ENCODE measurements around the gene CAMTA1.

CAMTA1 gene

DNA sequence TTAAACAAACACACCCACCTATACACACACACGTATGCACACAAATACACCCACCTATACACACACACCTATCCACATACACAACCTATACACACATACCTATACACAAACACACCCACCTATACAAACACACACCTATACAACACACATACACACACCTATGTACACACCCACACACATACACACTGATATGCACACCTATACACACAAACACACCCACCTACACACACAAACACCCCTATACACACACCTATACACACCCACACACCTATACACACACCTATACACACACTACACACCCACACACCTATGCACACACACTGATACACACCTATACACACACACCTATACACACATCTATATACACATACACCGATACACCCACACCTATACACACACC, 870.1 kb downstream of the CAMTA1 start:
- no peak for DNase-seq

DNA sequence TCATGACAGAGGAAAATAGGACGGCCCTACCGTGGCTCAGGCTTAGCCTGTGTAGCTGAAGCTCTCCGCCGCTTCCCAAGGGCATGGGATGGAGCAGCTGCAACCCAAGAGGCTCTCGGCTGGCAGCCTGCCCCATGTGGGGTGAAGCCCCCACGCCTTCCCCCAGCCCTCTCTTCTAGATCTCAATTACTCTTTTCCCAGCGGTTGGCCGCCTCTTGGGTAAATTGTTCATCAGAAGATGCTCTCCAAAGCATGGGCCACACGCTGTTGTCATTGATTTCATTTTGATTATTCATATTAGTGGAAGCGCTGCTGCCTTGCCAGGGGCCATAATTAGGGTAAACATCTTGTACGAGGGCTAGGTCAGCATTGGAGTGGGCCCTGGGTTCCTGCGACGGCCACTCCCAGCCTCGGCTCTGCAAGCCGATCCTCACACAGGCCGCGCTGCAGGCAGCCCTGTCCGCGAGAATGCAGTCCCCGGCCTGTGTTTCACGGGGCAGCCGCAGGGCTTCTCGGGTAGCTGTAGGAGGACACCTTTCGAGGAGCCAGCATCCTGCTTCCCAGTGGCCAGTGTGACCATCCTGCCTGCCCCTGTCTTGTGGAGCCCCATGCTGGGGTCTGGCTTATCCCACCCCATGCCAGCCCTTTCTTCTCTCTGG, 871.4 kb downstream of the CAMTA1 start:
- DNase-seq = no peak

DNA sequence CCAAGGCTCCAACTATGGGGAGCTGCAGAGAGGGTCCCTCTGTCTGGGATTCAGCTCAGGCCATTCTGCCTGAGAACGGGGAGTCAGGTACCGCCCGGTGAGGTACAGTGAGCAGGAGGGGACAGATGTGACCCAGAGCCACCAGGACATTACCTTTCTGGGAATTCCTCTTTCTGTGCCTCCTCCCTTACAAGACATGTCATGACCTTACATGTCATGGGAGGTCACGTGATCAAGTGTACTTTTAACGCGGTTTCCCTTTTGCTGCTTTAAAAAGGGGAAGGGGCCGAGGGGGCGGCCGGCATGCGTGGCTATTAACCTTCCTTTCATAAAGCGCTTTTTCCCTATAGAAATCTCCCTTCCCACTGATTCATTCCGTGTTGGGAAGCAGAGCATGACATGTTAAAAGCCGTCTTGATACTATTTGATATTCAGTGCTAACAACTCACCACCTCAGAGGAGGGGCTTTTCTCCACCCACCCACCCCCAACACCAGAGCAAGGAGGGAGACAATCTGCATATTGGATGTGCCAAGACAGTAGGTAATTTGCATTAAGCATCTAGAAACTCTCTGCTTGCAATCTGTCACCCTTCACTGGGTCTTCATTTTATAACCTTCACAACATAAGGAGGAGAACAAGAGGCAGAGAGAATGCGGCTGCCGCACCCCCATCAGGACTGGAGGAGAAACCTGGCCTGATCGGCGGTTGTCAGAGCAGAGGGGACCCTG, 872.2 kb downstream of the CAMTA1 start:
- no peak for DNase-seq

DNA sequence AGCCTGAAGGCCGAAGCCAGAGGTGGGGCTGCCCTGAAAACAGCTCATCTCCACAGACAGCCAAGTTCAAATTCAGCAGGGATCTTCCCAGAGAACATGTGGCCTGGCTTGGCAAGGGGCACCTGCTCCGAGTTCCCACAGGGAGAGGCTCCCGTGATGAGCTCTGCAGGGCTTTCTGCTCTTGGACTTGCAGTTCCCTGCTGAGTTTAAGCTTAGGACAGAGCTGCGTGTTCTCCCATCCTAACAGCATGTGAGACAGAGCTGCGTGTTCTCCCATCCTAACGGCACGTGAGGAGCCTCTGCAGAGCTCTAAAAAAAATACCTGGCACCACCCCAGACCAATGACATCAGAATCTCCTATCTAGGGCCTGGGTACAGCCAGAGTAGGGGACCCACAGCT, 872.8 kb downstream of the CAMTA1 start:
- DNase-seq = no peak

DNA sequence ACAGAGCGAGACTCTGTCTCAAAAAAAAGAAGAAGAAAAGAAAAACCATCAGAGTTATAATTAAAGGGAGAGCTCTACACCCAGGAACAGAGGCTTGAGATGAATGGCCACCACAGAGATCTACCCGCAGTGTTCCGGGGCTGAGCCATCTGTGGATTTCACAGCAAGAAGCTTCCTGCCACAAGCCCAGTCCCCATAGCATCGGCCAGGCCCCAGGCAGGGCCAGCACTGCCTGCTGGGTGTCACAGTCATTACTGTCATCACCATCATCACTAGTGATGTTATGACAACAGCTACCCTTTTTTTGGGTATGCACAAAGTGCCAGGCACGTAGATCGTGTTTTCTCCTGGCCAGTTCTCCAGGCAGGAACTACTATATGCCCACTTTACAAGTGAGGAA, 874.3 kb downstream of the CAMTA1 start:
- no peak for DNase-seq

DNA sequence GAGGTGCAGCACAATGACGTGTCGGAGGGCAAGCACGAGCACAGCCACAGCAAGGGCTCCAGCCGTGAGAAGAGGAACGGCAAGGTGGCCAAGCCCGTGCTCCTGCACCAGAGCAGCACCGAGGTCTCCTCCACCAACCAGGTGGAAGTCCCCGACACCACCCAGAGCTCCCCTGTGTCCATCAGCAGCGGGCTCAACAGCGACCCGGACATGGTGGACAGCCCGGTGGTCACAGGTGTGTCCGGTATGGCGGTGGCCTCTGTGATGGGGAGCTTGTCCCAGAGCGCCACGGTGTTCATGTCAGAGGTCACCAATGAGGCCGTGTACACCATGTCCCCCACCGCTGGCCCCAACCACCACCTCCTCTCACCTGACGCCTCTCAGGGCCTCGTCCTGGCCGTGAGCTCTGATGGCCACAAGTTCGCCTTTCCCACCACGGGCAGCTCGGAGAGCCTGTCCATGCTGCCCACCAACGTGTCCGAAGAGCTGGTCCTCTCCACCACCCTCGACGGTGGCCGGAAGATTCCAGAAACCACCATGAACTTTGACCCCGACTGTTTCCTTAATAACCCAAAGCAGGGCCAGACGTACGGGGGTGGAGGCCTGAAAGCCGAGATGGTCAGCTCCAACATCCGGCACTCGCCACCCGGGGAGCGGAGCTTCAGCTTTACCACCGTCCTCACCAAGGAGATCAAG, 878.3 kb downstream of the CAMTA1 start:
- DNase-seq = no peak

DNA sequence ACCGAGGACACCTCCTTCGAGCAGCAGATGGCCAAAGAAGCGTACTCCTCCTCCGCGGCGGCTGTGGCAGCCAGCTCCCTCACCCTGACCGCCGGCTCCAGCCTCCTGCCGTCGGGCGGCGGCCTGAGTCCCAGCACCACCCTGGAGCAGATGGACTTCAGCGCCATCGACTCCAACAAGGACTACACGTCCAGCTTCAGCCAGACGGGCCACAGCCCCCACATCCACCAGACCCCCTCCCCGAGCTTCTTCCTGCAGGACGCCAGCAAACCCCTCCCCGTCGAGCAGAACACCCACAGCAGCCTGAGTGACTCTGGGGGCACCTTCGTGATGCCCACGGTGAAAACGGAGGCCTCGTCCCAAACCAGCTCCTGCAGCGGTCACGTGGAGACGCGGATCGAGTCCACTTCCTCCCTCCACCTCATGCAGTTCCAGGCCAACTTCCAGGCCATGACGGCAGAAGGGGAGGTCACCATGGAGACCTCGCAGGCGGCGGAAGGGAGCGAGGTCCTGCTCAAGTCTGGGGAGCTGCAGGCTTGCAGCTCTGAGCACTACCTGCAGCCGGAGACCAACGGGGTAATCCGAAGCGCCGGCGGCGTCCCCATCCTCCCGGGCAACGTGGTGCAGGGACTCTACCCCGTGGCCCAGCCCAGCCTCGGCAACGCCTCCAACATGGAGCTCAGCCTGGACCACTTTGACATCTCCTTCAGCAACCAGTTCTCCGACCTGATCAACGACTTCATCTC, 879.1 kb downstream of the CAMTA1 start:
- DNase-seq = no peak

GRCh38 chr1:7664893-7665250, 879.6 kb downstream of the CAMTA1 start:
- no peak for DNase-seq

GRCh38 chr1:7666249-7666648, 881.0 kb downstream of the CAMTA1 start:
- DNase-seq = no peak

DNA sequence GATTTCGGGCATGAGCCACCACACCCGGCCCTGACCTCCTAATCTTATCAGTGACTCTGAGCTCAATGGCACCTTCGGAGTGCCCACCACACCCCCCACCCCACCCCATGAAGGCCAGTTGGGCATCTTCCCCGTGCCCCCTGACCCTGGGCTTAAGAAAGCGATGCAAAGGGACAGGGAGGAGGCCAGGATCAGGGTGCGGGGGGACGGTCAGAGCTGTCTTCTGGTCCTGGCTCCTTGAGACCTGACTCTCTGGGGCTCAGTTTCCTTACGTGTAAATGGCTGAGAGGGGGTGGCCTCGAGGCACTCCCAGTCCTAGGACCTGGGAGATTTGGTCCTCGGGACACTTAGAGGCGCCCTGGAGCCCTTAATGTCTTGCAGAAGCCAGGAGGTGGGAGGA, 881.9 kb downstream of the CAMTA1 start:
- no peak for DNase-seq

DNA sequence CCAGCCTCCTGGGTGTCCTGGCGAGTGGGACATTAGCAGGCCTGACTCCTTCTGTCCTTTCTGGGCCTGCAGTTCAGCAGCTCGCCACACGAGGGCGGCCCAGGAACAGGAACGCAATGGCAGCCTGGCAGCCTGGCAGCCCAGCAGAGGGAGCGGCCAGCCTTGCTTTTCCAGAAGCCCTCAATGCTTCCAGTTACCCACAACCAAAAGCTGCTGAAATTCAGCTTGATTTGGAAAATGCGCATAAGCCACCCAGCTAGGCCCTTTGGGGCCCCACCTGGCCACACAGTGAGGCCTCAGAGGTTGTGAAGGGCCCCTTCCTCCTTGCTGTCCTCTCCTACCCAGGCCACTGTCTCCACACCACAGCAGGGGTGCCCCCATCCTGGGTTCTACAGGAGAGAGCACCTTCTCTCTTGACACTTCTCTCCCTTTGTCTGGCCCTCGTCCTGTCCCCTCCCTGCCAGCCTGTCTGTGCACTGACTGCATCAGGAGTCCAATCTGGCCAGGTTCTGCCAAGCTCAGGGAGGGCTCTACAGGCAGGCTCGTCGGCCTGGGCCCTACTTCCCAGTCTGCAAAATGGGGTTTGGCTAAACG, 882.5 kb downstream of the CAMTA1 start:
- peak; percentile 58 to 82 (median 69) for DNase-seq

- DNase-seq = peak in 4 of 5 experiments; percentile 32 to 54 (median 40)
Observed at GRCh38 chr1:7669559-7670311, 884.5 kb downstream of the CAMTA1 start.

DNA sequence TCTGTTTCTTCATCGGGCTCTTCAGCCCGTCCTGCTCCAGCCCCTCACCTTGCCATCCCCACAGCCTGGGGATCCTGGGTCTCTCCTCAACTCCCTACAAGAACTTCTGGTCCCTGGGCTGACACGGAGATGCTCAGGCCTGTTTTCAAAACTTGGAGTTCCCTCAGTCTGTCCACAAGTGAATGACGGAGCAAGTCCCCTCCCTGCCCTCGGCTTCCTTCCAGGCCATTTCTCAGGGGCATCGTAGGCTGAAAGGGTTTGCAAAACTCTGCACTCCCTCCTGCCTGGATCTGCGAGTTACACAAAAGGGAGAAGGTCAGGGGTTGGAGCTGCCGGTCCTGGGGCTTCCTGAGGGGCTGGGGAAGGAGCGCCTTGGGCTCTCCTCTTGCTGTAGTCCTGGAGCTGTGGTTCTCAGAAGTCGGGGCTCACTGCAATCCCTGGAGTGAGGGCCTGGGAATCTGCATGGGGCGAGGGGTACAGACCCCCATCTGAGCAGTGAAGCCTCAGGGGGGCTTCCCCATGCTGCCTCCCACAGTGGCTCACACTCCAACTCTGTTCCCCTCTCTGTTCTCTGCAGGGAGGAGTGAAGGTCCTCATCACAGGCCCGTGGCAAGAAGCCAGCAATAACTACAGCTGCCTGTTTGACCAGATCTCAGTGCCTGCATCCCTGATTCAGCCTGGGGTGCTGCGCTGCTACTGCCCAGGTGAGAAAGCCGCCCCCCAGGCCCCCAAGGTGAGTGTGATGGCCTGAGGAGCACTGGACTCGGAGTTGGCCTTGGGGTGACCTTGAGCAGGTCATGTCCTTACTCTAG, 885.3 kb downstream of the CAMTA1 start:
- no peak for DNase-seq

GRCh38 chr1:7671146-7671465, 885.9 kb downstream of the CAMTA1 start:
- DNase-seq = no peak

DNA sequence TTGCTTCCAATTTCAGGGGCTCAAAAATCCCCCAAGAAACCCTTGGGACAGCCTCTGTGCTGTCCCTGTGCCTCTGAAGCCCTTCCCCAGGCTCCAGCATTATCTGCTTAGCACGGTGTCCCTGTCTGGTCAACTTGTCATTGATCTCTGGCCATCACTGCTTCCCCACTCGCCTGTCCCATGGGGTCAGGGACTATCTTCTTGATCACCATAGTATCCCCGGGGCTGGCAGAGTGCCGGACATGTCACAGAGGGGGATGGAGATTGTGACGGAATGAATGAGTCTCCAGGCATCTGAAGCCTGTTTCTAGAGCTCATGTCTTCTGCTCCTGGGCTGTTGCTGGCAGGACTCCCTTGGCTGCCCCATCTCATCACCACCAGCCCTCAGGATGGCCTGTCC, 886.4 kb downstream of the CAMTA1 start:
- no peak for DNase-seq

- DNase-seq = no peak
Observed at GRCh38 chr1:7672864-7673263, 887.6 kb downstream of the CAMTA1 start.

DNA sequence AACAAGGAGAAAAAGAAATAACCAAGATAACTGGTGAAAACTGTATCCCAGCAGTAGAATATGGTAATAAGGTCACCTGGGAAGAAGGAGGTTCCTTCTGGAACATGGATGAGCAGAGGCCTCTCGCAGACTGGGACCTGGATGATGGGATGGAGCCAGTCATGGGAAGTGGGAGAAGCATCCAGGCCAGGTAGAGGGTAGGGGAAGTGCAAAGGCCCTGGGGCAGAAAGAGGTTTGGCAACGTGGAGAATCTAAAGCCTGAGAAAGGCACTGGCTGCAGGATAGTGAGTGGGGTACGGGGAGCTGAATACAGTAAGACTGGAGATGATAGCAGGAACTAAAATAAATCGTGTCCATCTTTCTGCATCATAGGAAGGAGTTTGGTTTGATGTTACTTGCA, 889.7 kb downstream of the CAMTA1 start:
- no peak for DNase-seq

DNA sequence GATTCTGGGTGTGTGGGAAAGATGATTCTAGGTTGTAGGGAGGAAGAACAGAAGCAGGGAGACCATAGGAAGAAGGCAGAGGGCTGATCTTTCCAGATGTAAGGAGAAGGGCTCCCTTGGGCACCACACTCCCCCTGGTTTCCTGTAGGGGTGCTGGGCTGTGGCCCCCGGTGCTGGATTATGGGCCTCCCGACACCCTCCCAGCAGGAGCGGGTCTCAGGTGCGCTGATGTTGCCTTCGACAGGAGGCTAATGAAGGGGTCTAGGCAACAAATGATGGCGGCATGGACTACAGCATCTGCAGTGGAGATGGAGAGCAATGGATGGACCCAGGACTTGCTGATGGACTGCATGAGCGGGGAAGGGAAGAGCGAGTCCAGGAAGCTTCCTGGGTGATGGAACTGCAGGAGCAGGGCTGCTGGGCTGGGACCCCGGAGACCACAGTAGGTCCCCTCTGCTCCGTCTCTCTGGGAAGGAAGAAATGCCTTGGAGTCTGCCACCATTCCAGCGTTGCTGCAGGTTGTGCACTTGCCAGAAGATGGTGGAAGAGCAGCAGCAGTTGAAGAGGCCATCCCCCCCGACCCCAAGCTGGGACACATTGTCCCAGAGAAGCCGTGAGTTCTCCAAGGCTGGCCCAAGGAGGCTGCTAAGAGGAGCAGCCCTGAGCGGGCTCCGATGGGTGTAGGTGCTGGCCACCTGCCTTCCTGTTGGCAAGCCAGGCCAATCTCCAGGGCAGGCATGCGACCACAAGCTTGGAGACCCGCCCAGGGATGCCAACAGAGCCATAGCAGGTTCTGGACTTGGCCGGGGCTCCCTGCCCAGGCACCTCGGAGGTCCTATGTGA, 890.4 kb downstream of the CAMTA1 start:
- DNase-seq = no peak

- DNase-seq = no peak
Observed at GRCh38 chr1:7676274-7676945, 891.2 kb downstream of the CAMTA1 start.

GRCh38 chr1:7677111-7677510, 891.9 kb downstream of the CAMTA1 start:
- DNase-seq = no peak

Data from T-helper 2 cell (primary cell).